ENCODE measurements around the gene NME4. TPM values are rescaled to one million over a fixed set of nuclear protein-coding genes. Genes with fewer than 3 reads are reported as not detected.

Gene NME4
- total RNA-seq, 2 donors from 2014 or later: 45.4 to 45.8 TPM

DNA sequence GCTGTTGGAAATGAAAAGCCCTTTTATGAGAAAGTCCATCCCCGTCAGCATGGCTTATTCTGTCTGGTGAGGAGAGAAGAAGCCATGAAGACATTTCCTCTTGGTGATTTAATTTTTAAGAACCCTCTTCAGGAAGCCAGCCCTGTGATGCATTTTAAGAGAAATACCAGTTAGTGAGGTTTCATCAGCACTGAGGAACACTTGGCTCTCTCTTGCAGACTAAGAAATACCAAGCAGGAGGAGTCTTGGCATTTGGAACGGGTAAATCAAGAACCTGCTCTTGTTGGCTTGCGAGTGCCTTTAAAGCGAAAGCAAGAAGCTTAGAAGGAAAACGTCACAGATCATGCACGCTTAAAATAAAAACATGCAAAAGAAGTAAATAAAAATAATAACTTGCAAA, 46.0 kb downstream of the NME4 start:
- Histone ChIP-seq H3K27me3 (no peaks in the 10 kb centered on the region), H3K9me3 (no peaks in the 10 kb centered on the region), H3K4me1 (no peaks in the 10 kb centered on the region), H3K4me3 (peak overlapping the region in 1 of 2 donors; percentile 13), H3K36me3 (no peaks in the 10 kb centered on the region), H3K27ac (peak overlapping the region in 1 of 2 donors; percentile 32)
- TF ChIP-seq, protein P1, sequence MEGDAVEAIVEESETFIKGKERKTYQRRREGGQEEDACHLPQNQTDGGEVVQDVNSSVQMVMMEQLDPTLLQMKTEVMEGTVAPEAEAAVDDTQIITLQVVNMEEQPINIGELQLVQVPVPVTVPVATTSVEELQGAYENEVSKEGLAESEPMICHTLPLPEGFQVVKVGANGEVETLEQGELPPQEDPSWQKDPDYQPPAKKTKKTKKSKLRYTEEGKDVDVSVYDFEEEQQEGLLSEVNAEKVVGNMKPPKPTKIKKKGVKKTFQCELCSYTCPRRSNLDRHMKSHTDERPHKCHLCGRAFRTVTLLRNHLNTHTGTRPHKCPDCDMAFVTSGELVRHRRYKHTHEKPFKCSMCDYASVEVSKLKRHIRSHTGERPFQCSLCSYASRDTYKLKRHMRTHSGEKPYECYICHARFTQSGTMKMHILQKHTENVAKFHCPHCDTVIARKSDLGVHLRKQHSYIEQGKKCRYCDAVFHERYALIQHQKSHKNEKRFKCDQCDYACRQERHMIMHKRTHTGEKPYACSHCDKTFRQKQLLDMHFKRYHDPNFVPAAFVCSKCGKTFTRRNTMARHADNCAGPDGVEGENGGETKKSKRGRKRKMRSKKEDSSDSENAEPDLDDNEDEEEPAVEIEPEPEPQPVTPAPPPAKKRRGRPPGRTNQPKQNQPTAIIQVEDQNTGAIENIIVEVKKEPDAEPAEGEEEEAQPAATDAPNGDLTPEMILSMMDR (IDR thresholded peaks at IDR 0.05): no peak
- no peak for DNase-seq (ENCODE audit: low spot score)

DNA sequence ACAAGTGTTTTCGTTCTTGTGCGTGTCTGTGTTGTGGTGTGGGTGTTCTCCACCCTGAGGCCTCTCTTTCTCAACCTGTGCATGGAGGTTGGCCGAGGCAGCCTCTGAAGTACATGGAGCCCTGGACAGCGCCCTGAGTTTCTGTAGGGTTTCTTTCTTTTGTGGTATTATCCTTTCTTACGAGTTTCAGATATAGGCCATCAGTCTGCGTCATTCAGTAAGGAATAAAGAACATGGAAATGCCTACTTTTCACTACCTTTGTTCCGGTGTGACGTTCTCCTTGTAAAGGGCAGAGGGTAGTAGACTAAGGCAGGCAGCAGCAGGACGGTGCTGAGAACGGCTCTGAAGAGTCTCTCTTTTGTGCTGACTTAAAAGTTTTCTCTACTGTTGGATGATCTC, 47.0 kb downstream of the NME4 start:
- Histone ChIP-seq H3K4me3 (no peak overlapping the region), H3K36me3 (no peaks in the 10 kb centered on the region), H3K4me1 (no peaks in the 10 kb centered on the region), H3K27ac (no peak overlapping the region), H3K9me3 (no peaks in the 10 kb centered on the region), H3K27me3 (no peaks in the 10 kb centered on the region)
- TF ChIP-seq, protein P1 (IDR thresholded peaks at IDR 0.05): no peak
- no peak for DNase-seq (ENCODE audit: low spot score)

DNA sequence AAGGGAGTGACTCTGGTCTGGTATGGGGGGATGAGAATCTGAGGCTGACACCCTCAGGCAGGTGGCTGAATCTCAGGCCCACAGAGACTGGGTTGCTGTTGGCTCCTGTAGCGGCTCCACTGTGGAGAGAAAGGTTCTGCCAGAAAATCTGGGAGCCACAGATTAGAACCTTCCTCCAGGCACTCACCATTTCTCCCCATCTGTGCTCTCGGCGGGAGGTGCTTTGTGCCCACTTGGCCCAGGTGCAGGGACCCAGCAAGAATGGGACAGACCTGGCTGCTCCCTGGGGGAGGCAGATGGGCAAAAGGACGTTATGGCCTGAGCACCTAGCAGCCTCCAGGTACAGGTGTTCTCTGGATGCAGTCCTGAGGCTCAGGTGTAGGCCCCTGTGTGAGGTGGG, 48.6 kb downstream of the NME4 start:
- Histone ChIP-seq H3K27me3 (no peaks in the 10 kb centered on the region), H3K9me3 (no peaks in the 10 kb centered on the region), H3K27ac (no peak overlapping the region), H3K4me1 (no peaks in the 10 kb centered on the region), H3K4me3 (no peak overlapping the region), H3K36me3 (no peaks in the 10 kb centered on the region)
- DNase-seq (ENCODE audit: low spot score): no peak
- TF ChIP-seq, protein P1 (IDR thresholded peaks at IDR 0.05): no peak

Other genes starting within 250 kb of the NME4 start
- gene HBZ, start 244.6 kb upstream of the NME4 start, total RNA-seq: not detected
- gene HBM, start 231.2 kb upstream of the NME4 start, total RNA-seq: 1 to 10 TPM in 1 of 2 donors, not detected in 1; 1.2 TPM
- 1,000 to 10,000 TPM; 2,977 to 3,226 TPM for gene HBA2, start 224.3 kb upstream of the NME4 start, total RNA-seq
- gene HBA1, start 220.5 kb upstream of the NME4 start, total RNA-seq: 1,000 to 10,000 TPM; 1,094 to 1,137 TPM
- gene HBQ1, start 216.7 kb upstream of the NME4 start, total RNA-seq: 1 to 10 TPM; 2.1 to 2.8 TPM
- gene LUC7L, start 167.8 kb upstream of the NME4 start, total RNA-seq: 10 to 100 TPM; 18.3 to 20.2 TPM
- 100 to 1,000 TPM; 141 to 227 TPM for gene FAM234A, start 162.4 kb upstream of the NME4 start, total RNA-seq
- 1 to 10 TPM; 8.3 to 9.0 TPM for gene RGS11, start 121.3 kb upstream of the NME4 start, total RNA-seq
- gene ARHGDIG, start 116.6 kb upstream of the NME4 start, total RNA-seq: 1 to 10 TPM; 5.9 to 6.8 TPM
- gene PDIA2, start 114.0 kb upstream of the NME4 start, total RNA-seq: 1 to 10 TPM in 1 of 2 donors, under 1 TPM in 1; 0.52 to 5.4 TPM
- gene AXIN1, start 44.5 kb upstream of the NME4 start, total RNA-seq: 10 to 100 TPM; 12.9 to 19.4 TPM
- gene MRPL28, start 26.7 kb upstream of the NME4 start, total RNA-seq: 10 to 100 TPM; 89.0 to 90.3 TPM
- gene PGAP6, start 15.2 kb upstream of the NME4 start, total RNA-seq: 10 to 100 TPM; 34.0 to 41.1 TPM
- gene DECR2, start 4.7 kb downstream of the NME4 start, total RNA-seq: 10 to 100 TPM; 10.6 to 18.7 TPM
- 10 to 100 TPM; 19.9 to 43.8 TPM for gene RAB11FIP3, start 28.4 kb downstream of the NME4 start, total RNA-seq
- gene CAPN15, start 130.5 kb downstream of the NME4 start, total RNA-seq: 10 to 100 TPM; 18.5 to 28.1 TPM
- gene PRR35, start 163.2 kb downstream of the NME4 start, total RNA-seq: not detected
- under 1 TPM; 0.43 to 0.74 TPM for gene NHLRC4, start 169.8 kb downstream of the NME4 start, total RNA-seq
- 10 to 100 TPM; 20.8 to 21.0 TPM for gene PIGQ, start 172.8 kb downstream of the NME4 start, total RNA-seq
- 10 to 100 TPM; 11.1 to 13.5 TPM for gene RAB40C, start 192.9 kb downstream of the NME4 start, total RNA-seq
- under 1 TPM; 0.52 to 0.71 TPM for gene WFIKKN1, start 233.8 kb downstream of the NME4 start, total RNA-seq
- 100 to 1,000 TPM; 103 to 137 TPM for gene METTL26, start 239.1 kb downstream of the NME4 start, total RNA-seq
- 100 to 1,000 TPM; 110 to 121 TPM for gene MCRIP2, start 244.6 kb downstream of the NME4 start, total RNA-seq

Data from right atrium auricular region (tissue), 2 donors.